HG03575 (cell line): Measurements from ENCODE around the gene HUS1.
"Not testable (repeated sequence)": the region's sequence is repeated elsewhere in the genome, so short reads cannot be mapped to it uniquely, and the experiment has no call there.

Source experiments
- ATAC-seq: cut with Tn5 transposase; IDR thresholded peaks from one replicate; pipeline ENCODE4 v1.9.1; 2021; ENCODE audit not compliant: unreplicated experiment, insufficient number of reproducible peaks, low FRiP score; ENCODE audit errors: extremely low read depth

HUS1 gene

DNA sequence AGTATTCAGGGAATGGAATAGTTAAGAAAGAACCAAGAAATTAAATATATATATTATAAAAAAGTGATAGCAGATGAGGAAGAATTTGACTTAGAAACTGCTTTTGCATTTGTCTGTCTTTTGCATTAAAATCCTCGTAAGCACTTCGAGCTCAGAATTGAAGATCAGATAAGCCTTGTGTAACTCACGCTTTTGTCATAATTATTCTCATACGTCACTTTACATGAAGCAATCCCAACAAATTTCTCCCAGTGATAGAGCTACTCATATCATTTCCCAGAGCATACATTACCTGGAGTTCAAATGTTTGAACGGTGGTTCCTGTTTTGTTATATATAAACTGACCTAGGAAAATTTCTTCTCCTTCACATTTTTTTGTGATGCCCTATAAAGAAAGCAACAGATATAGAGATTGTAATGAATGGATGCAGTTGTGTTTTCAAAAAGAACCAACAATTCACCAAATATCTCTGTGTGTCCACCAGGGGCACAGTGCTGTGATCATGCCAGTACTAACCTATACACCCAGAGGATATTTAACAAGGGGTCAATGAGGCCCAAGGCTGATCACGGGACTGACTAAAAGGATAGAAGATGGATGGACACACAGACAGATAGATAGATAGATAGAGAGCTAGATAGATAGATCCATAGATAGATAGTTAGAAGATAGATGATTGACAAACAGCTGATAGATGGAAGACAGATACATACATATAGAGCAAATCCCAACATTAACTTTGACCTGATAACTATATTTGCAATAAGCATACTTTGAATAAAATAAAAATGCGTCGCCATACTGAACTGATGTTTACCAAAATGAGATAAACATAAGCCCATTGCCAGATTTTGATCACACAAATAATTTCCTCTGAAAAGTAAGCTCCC lies 9.3 kb upstream of the HUS1 start:
- no peak for ATAC-seq

DNA sequence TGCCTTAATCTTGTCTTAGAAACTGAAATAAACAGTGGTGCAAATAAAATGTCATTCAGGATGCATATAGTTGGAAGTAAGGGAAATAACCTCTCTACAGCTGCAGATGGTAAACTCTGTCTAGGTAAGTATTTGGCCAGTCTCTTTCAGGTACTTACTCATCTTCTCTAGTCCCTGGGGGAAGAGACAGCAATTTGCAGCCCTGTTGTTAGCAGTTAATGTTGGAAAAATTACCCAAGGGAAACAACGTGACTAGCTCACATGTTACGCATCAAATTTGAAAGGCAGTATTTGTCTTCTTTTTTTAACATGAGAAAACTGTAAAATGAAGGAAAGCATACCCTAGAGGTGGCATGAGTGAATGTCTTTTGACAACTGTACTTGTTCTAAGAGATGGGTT lies 3.2 kb upstream of the HUS1 start:
- no peak for ATAC-seq

DNA sequence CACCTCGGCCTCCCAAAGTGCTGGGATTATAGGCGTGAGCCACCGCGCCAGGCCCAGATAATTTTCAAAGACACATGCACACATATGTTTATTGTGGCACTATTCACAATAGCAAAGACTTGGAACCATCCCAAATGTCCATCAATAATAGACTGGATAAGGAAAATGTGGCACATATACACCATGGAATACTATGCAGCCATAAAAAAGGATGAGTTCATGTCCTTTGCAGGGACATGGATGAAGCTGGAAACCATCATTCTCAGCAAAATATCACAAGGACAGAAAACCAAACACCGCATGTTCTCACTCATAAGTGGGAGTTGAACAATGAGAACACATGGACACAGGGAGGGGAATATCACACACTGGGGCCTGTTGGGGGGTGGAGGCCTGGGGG lies 1.2 kb upstream of the HUS1 start:
- ATAC-seq: not testable (repeated sequence)

DNA sequence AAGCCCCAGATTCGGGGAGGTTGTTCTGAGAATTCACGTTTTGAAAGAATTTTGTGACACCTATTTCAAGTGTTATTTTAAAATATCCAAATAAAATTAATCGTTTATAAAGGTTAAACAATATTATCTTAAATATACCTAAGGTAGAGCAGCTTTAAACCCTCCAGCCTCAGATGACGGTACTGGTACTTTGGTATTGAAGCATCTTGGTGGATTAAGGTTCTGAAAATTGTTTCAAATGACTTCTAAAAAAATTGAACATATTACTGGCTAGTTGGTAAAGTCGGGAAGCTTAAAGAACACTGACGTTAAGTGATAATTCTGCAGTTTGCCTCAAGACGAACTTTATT lies 392 bp upstream of the HUS1 start:
- no peak for ATAC-seq

DNA sequence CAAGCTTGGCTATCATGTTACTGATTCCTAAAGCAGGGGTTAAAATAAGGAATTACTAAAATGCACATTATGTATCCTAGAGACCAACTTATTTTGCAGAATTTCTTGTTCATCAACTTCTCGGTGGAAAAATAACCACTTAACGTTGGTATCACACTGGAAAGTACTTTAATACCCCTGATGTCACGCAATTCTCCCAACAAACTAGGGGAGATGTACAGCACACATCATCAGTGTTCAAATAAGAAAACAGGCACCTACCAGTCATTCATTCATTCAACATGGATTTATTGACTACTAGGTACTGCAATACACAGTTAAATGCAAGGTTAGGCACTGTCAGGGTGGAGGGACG lies 648 bp downstream of the HUS1 start:
- no peak for ATAC-seq

DNA sequence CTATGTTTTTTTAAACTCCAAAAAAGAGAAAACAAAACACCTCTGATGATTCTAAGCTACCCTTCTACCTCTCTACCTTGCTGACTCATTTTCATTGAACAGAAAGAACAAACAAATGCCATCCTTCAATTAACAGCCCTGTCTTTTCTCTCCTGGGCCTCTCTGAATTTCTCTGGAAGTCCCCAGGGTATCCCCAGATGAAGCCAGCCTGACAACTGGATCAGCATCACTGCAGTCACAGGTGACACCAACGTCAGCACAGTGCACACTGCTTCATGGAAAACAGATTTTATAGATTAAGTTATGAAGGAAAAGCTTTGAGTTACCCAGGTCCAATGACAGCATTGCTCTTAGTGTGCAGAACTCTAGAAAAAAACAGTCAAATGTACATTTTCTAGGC lies 5.7 kb downstream of the HUS1 start:
- ATAC-seq: no peak

DNA sequence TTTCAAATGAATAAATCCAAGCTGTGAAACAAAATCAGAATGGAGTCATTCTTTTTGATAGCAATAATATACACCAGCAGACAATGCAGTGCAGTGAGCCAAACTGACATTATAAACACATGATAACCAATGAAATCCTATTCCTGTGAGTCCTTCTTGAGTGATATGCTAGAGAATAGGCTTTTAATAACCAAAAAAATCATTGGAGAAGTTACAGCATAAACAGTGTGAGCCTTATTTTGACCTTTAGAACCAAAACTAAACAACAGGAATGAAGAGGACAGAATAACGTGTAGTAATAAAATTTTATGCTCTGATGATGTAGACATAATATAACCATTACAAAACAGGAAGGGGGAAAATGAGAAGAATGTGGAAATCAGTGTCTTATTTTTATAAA lies 8.7 kb downstream of the HUS1 start:
- no peak for ATAC-seq

DNA sequence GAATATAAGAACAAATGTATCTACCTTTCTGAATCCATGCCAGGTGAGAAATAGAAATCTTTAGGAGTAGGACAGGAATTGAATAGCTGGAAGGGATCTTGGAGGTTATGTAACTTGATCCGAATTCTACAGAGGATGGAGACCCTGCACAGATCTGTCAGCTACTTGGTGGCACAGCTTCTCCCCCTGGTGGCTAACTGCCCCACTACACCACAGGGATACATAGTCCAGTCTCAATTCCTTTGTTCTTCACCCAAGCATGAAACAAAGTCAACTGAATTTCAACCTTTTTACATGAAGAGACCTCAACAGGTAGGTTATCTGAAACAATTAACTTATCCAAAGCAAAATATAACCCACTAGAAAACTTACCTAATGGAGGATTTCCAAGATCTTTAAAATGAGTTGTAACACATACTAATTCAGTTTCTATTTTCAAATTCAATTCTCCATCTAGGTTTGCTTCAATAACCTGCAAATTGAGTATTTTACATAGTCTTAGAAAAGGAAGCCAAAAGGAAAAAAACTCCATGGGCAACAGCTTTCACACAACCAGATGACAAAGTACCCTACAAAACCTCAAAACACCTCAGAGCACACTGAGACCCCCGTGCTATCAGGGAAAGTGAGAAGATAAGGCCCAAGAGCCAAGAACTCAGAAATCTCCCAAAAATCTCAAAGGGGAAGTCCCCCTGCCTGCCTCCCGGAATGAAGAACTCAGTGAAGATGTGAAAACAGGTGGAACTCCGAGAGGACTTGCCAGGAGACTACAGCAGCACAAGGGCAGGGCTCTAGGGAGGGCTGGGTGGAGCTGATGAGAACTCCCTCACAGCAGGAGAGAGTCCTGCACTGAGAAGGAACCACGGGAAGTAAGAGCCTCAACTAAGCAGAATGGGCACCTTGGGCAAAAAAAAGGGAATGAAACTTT lies 10.3 kb downstream of the HUS1 start:
- ATAC-seq: no peak

DNA sequence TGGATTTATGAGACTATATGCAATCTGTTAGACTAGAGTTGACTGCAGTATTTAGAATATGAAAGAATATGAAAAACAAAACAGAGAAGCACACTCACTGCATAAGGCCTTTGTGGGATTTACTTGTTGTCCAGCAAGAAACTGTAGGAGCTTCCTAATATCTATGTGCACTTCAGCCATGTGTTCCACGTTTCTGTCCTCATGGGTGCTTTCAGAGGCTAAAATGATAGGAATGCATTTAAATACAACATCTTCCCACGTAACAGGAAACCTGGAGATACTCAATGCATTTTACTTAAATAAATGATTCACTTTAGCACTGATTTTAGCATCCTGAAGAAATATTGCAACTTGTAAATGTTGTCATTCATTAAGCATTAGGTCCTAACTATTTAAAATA lies 11.7 kb downstream of the HUS1 start:
- ATAC-seq: no peak

DNA sequence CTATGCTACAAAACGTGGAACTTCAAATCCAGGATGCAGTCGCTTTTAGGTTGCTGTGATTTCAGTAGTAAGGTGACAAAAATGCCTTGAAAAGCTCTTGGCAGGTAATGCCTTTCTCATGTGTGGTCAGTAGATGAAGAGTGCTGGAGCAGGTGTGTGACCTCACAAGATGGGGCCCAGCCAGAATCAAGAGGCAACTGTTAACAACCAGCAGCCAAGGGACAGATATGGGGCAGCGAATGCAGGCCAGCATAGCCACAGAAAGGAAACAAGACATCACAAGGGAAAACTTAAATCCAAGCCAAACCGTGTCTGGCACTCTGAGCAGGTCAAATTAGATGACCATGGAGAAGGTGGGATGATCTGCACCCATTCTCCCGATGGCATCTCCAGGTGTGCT lies 12.3 kb downstream of the HUS1 start:
- ATAC-seq: no peak

DNA sequence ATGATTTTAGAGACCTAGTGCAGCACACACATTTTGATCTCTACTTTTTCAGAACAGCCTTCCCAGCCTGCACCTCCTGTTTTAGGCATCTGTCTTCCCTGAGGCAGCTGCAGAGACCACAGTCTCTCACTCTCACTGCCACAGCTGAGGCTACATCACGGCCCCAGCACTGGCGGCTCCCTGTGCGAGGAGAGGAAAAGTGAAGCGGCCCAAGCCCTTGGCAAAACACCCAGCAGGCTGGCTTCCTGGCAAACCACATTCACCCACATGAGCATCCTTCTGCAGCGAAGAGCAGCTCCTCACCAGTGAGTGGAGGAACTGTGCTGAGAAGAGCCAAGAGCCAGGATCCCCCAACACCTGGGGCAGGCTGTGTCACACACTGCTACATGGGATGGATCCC lies 14.0 kb downstream of the HUS1 start:
- ATAC-seq: no peak

DNA sequence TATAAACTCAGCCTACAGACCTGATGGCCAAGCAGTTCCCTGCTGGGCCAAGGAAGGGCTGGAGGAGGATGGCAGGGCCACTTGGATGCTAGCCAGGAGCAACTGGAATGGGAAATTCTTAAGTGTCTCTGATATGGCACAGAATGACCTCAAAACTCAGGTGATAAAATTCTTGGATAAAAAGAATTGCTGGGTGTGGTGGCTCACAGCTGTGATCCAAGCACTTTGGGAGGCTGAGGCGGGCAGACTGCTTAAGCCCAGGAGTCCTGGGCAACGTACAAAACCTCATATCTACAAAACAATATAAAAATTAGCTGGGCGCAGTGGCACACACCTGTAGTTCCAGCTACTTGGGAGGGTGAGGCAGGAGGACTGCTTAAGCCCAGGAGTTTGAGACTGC lies 17.2 kb downstream of the HUS1 start:
- no peak for ATAC-seq

DNA sequence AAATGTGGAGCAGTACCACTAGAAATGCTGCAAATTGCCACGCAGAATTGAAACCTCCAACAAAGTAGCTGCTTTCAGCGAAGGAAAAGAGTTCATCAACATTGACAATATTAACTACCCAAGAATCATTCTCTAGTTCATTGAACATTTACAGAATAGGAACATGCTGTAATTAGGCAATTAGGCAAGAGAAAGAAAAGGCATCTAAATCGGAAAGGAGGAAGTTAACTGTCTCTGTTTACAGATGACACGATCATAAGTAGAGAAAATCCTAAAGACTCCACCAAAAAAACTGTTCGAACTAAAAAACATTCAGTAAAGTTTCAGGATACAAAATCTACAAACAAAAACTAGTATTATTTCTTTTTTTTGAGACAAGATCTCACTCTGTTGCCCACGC lies 22.3 kb downstream of the HUS1 start:
- ATAC-seq: no peak

DNA sequence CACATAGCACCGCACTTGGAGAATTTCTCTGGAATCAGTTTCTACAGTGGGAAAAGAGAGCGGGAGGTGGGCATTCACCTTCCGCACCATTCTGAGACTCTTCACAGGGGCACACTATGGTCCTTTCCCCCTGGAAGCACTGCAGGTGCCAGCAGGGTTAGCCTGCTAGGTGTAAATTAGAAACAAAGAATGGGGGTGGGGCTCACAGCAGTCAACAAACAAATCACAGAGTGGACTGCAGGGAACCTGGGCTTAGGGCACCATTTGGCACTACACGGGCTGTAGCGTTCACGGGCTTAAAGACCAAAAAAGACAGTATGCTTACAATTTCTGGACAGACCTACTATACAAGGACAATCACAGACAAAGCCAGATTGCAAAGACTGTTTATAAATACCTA lies 23.2 kb downstream of the HUS1 start:
- ATAC-seq: no peak

DNA sequence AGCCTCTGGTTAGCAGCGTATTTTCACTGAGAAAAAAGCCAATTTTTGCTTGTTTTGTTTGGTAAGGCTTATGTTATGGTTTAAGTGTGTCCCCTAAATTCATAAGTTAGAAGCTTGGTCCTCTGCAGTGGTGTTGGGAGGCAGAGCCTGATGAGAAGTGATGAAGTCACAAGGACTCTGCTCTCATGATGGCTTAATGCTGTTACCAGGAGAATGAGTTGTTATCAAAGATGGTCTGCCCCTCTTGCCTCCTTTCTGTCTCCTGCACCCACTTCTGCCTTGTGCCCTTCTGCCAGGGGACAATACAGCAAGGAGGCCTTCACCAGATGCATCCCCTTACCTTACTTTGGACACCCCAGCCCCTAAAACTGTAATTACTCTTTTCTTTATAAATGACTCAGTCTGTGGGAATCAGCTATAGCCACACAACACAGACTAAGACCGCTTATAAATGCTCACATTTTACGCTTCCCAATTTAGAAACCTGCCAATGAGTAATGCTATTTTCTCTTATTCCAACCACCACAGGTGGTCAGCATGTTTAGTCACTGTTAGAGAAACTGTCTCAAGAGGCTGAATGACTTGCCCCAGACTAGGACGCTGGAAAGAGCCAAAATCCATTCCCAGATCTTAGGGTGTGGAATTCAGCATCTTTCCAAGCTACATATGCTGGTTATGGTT lies 25.0 kb downstream of the HUS1 start:
- ATAC-seq: peak; percentile 20

DNA sequence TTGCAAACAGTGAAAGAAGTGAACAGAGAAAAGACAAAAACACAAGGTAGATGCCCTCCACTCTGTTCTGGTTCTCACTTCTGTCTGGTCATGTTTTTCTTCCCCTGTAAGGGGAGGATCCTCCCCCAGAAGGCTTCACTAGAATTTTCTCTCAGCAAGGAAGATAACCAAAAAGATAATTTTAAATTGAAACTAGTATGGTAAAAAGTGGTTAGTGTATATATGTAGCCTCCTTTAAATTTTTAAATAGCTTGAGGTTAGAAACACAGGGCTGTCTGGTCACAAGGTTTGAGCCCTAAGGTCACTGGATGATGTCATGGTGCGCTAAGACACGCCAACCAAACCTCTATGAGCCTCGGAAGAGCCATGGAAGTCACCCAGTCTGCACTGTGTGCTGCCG lies 25.6 kb downstream of the HUS1 start:
- ATAC-seq: peak; percentile 62

DNA sequence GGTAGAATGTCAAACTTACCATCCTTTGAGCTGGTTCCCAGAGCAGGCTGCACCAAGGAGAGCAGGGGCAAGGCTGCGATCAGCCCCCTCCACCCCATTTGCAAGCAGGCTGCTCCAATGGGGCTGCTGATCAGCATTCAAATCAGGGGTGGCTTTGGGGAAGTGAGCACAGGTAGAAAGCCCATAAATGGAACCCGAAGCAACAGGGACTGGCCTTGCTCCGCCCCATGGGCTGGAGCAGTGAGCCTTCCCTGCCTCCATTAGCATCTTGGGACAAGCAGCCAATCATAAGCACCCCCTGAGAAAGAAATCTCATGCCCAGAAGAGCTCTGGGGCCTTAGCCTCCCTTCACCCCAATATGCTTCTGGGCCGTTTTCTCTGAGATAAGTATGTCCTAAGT lies 27.2 kb downstream of the HUS1 start:
- ATAC-seq: no peak

DNA sequence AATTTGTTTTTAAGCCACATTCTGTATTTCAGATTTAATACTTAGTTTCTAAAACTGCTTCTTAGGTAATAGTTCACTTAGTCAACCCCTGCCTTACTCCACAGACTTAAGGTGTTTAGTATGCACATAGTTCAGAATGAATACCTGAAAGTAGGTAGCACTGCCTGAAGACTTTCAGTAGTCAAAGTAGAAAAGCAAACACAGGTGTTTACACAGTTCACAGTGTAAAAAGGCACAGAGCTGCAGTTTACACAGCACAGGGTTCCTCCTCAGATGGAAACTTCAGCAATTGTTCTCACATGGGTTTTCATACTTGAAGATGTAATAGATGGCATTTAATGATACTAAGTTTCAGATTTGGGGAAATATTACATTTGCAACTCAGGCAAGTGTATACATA lies 28.0 kb downstream of the HUS1 start:
- no peak for ATAC-seq

DNA sequence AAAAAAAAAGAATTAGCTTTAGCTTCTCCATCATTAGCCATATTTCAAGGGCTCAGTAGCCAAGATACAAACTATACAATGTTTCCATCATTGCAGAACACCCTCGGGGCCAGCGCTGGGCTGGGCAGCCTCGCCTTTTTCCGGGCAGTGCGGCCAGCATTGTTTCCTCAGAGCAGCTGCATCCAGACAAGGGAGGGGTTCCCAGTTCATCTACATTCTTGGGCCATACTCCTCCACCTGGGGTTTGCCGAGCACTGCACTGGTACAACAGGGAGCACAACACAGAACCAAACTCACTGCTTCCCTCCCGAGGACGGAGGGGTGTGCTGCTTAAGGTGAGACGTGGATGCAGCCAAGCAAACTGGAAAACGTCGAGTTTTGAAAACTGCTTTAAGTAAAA lies 28.7 kb downstream of the HUS1 start:
- ATAC-seq: no peak

DNA sequence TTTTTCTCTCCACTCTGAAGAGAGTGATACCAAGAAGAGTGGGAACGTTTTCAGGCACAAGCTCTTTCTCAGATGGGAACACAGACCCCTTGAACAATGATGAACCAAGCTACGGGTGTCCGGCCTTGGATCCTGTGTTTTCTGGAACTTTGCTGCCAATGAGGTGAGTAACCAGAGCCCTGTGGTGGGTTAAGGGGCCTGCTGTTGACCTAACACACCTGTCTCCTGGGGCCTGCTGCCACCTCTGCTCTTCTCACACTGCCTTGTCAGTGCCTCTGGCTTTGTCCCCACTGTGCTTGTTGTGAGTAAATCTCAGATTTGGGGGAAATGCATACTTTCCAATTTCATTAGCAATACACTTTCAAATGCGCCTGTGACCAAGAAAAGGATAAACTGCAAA lies 29.7 kb downstream of the HUS1 start:
- no peak for ATAC-seq
